TTC549 (cell line): Measurements from ENCODE around the gene MAF.
A peak's percentile ranks its signal among the peaks of the same experiment; 100 is the strongest.

Experiments used
- FAIRE-seq: peaks from 2 replicates; lab custom pipeline; 2012; peaks lifted over from hg19 to GRCh38; lab: Jason Lieb, UNC

Gene MAF

GRCh38 chr16:79612207-79612606 is 11.7 kb upstream of the MAF start:
- FAIRE-seq, result no peak

DNA sequence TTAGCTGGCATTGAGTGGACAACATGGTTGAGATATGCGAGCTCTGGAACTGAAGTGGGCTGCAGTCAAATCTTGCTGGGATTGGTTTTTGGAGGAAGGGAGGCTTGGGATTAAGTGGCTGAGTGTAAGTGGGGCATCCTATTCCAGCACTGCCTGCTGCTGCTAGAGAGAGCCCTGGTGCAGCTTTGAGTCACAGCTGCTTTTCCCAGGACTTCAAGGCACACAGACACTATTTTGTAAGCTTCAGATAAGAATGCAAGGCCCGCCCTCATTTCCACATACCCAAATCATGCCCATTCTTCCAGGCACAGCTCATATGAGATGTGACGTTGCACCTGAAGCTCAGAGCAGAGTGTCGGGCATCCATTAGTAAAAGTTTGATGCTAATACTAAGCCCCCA is 10.2 kb upstream of the MAF start:
- no peak for FAIRE-seq

DNA sequence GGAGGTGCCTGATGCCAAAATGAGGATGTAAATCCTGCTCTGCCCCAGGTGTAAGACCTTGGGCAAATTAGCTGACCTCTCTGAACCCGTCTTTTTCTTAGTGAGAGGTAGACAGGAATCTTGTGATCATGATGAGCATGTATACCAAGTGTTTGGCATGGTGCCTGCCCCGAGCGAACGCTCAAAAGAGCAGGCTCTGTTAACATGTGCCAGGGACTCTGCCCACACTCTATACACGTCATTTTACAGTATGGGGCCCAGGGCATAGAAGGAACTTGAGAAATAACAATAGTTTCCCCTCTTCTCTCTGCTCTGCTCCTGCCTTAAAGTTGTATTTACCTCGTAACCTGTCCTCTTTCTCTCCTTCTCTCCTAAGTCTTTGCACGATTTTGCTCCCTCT is 9.3 kb upstream of the MAF start:
- no peak for FAIRE-seq

- no peak for FAIRE-seq
Measured at GRCh38 chr16:79608976-79609375, 8.4 kb upstream of the MAF start.

GRCh38 chr16:79607587-79607986 is 7.0 kb upstream of the MAF start:
- FAIRE-seq, result no peak

- no peak for FAIRE-seq
Measured at GRCh38 chr16:79605999-79606398, 5.5 kb upstream of the MAF start.

GRCh38 chr16:79603055-79603454 is 2.5 kb upstream of the MAF start:
- no peak for FAIRE-seq

GRCh38 chr16:79602628-79603014 is 2.1 kb upstream of the MAF start:
- no peak for FAIRE-seq

- FAIRE-seq, result peak; percentile 73
Measured at GRCh38 chr16:79601931-79602627, 1.5 kb upstream of the MAF start.

- FAIRE-seq, result no peak
Measured at GRCh38 chr16:79601092-79601930, 774 bp upstream of the MAF start.

GRCh38 chr16:79599837-79600637 is 500 bp downstream of the MAF start:
- FAIRE-seq, result no peak

GRCh38 chr16:79599256-79599836 is 1.2 kb downstream of the MAF start:
- FAIRE-seq, result no peak

DNA sequence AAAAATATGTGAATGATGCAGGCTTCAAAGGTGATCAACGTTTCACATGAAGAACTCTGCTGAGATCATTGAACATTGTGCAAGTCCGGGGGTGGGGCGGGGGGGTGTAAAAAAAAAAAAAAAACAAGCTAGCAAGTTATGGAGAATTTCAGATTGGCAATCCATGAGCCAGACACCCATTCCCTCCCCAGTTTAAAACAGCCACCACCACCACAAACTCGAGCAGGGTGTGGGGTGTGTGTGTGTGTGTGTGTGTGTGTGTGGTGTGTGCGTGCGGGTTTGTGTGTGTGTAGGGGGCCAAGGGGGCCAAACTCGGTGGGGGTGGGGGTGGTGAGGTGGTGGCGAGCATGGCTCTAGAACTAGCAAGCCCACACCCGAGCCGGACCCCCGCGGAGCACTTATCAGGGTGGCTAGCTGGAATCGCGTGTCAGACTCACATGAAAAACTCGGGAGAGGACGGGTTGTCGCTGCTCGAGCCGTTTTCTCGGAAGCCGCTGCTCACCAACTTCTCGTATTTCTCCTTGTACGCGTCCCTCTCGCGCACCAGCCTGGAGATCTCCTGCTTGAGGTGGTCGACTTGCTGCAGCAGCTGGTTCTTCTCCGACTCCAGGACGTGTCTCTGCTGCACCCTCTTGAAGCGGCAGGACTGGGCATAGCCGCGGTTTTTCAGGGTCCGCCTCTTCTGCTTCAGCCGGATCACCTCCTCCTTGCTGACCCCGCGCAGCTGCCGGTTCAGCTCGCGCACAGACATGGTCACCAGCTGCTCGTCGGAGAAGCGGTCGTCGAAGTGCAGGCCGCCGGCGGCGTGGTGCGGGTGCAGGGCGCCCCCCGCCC is 2.0 kb downstream of the MAF start:
- no peak for FAIRE-seq

- FAIRE-seq, result no peak
Measured at GRCh38 chr16:79598063-79598347, 2.5 kb downstream of the MAF start.

DNA sequence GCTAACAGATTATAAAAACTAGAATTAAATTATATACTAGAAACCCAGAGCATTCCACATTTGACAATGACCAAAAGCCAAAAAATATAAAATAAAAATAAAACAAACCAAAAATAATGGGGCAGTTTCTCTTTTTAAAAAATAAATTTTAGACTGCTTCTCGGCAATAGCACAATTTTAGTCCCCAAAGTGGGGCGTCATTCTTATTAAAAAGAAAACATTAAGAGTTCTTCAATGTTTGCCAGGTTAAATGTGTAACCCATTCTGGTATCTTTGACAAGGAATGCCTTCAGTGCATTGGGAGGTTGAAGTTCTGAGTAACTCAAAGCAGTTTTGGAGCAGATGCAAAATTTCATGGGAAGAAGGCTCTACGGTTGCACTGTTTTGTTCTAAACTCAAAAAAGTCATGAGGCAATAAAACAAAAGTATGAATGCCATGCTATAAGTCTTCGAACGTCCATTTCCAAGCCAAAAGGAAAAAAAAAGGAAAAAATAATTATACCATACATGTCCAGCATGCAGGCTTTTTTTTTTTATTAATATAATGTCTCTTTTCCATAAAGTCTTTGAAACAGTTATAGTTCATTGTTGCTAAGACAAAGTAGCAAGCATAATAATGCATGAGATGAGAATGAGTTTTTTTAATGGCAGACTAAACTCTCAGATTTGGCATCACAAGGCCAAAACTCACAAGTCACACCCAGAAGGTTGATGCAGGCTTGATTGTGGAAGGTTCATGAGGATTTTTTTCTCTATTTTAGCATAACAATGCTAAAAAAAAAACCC is 3.1 kb downstream of the MAF start:
- FAIRE-seq, result no peak

- no peak for FAIRE-seq
Measured at GRCh38 chr16:79595931-79596450, 4.5 kb downstream of the MAF start.

DNA sequence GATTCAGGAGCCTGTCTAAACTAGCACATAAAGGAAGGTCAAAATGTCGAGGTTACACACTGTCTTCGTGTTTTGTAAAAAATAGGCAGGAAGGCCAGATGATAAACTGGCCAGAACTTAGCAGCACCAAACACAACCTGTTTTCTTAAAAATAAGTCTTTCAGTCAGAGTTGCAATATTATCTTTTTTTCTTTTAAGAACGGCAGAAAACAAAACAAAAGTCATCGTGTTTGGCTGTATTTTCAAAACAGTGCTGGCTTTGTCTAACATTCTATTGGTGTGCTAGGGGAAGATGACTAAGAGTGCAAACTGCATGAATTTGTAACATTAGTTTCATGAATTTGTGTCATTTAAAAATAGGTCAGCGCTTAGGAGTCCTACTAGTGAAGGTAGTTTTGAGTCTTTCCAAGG is 5.3 kb downstream of the MAF start:
- no peak for FAIRE-seq

- FAIRE-seq, result no peak
Measured at GRCh38 chr16:79593754-79594153, 6.8 kb downstream of the MAF start.

- no peak for FAIRE-seq
Measured at GRCh38 chr16:79593074-79593531, 7.4 kb downstream of the MAF start.

- FAIRE-seq, result no peak
Measured at GRCh38 chr16:79592186-79592585, 8.4 kb downstream of the MAF start.

DNA sequence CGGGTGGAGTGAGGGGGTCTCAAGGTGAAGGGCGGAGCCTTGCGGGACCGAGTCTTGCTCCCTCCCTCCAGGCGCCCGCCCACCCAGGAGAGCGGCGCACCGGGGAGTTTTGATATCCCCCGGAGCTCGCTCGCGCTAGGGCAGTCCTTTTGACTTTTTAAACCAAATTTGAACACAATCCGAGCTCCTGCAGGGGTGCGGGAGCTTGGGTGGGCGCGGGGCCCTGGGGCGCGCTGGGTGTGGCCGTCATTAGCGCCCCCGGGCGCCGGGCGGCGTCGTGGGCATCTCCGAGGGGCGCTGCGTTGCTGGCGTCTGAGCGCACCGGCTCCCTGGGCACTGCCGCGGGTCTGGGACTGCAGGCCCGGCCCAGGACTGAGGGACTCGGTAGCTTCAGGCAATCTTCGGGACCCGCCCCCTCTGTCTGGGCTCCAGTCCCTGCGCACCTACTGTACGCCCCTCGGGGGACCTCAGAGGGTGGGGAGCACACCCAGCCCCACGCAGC is 10.9 kb downstream of the MAF start:
- FAIRE-seq, result no peak
